ENCODE data around the gene PPP1R3C.
A peak's percentile ranks its signal among the peaks of the same experiment; 100 is the strongest.

Gene PPP1R3C

DNA sequence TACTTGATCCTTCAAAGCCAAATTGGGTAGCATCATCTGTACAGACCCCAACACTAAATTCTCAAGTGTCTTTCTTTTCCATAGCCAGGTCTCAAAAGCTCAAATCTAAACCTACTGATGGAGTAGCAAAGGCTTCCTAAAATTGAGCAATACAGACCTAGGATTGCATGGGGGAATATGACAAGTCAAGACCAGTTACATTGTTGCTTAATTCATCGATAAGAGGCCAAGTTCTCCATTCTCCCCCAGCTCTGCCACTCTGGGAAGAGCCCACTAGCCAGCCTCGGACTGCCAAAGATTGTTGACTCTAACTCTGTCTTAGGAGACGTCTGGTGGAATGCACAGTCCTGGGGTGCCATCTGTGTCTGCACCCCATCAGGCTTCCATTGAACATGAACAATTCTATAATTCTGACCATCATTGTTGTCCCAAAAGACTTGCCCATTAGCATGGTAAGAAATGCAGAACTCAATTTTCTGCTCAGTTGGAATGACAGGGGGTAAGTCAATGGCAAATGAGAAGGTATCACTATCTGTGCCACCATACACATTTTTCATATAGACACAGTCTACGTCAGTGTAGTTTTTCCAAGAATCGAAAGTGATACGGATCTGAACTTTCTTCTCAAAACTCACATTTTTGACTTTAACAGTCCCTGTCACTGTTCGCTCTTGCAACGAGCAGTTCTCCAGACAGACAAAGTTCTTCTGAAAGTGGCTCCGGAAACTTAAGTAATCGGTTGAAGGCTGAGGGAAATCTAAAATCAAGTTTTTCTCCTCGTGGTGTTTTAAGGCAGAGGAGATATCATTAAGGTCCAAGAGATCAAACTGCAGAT, 2.9 kb downstream of the PPP1R3C start:
- no peak for DNase-seq

DNA sequence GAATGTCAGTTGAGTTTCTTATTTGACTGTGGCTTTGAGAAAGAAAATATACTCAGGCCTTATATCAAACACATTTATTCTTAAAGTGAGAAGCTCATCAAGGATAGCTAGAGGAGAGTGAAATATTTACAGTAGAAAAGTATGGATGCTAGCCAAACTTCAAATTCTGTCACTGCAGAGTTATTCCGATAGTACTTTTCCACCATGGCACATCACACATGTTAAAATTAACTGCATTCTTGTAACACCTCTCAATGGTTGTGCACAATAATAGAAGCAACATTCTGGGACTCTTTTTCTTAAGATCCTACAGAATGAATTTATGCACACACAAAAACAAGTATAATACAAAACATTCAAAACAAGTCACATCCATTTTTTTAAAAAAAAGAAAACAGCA, 4.5 kb downstream of the PPP1R3C start:
- no peak for DNase-seq

DNA sequence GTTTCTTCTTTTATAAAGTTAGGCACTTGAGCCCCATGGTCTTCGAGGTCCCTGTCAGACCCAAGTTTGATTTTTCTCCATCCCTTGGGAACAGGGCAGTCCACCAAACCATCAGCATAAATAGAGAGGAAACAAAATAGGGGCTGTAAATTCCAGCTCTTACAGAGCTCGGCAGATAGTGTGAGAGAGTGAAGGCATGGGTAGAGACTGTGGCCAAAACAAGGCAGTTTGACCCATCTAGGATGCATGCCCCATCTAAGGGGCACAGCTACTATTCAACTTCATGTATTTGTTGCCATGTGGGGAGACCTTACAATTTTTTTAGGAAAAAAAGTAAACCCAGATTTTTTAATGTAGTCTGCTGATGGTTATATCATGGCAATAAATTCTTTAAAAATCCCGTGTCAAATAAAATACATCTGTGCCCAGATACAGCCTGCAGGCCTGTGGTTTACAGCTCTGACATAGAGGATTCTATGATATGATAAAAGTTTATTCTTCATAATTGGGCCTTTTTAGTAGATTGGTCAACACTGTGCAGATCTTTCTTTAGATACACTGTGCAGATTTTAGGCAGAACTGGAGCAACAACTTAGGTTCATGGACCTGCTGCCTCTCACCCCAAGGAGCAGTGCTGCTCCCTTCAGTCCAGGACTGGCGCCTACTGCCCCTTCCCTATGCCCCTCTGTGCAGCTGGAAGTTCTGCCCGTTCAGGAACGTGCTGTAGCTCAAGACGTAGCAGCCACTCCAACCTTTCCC, 5.3 kb downstream of the PPP1R3C start:
- no peak for DNase-seq

DNA sequence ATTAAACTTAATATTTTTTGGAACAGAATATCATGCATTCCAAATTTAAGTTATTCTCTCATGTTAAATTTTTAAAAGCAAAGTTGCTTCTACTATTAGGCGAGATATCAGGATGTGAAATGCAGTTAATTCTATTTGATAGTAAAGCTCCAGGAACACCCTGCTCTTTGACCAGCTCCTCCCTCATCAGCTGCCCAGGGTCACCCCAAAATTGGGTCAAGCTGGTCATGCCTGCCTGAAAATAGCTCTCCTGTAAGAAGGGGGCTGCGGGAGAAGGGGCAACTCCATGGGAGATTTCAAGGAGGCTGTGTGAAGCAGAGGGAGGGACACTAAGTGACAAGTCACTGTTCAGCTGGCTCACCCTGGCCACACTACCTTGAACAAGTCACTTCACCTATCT, 5.9 kb downstream of the PPP1R3C start:
- no peak for DNase-seq

DNA sequence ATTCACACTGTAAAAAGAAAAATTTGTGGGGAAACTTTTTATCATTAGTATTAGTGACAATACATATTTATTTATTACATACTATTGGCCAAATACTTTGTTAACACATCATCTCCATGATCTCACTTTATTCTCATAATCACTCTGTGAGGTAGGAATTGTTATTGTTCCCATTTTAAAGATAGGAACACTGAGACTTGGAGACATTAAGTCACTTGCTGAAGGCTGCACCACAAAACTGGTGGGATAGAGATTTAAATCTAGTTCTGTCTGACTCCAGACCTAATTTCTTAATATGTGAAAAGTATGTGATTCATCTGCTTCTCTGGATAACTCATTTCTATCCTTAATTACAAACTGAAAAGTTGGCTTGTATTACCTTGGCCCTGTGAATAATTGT, 8.2 kb downstream of the PPP1R3C start:
- no peak for DNase-seq

DNA sequence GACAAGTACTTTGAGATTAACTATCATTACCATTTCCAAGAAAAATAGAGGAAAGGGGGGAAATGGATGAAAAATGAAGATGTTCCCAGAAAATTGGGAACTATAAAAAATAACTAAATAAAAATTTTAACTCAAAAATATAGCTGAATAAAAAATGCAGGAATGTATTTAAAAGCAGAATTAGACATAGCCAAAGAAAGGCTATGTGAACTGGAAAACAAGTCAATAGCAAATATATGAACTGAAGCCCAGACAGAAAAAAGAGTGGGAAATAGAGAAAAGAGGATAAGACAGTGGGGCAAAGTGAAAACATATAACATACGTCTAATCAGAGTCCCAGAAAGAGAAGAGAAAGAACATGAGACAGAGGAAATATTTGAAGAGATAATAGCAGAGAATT, 10.3 kb downstream of the PPP1R3C start:
- DNase-seq: no peak

DNA sequence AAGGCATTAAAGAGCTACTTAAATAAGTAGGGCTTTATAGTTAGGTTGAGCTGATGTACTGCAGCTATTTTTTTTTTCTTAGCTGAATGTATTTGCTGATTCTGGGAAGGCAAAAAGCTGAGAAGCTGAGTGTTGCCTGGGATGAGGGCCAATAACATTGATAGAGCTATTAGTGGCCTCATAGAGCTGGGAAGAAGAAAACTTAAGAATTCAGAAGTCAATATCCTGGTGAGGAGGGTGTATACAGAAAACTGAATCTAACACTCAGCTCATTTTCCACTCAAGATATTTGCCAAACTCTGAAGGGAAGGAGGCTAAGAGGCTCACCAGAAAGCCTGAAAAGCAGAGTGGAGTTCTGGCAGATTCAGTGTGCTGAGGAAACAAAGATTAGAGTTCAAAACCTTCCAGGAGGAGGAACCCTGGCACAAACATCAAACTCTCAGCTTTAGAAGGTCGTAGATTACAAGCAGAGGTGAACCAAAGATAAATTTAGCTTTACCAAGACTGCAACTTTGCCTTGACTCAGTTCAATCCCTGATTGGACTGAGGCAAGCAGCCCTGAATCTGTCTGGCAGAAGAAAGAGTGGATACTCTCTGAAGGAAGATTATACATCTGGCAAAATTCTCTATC, 11.3 kb downstream of the PPP1R3C start:
- DNase-seq: no peak

DNA sequence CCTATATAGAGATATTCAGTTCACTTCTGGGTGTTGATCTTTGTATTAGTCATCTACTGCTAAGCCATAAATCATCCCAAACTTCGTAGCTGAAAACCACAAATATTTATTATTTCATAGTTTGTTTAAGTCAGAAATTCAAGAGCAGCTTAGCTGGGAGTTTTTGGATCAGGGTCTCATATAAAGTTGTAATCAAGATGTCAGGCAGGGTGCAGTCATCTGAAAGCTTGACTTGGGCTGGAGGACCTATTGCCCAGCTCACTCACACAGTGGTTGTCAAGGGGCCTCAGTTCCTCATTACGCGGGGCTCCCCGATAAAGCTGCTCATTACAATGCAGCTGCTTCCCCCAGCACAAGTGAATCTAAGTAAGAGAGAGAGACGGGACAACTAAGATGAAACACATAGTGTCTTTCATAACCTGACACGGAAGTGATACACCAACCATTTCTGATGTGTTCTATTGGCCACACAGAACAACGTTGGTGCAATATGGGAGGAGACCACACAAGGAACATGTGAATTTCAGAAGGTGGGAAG, 15.7 kb downstream of the PPP1R3C start:
- DNase-seq: no peak

DNA sequence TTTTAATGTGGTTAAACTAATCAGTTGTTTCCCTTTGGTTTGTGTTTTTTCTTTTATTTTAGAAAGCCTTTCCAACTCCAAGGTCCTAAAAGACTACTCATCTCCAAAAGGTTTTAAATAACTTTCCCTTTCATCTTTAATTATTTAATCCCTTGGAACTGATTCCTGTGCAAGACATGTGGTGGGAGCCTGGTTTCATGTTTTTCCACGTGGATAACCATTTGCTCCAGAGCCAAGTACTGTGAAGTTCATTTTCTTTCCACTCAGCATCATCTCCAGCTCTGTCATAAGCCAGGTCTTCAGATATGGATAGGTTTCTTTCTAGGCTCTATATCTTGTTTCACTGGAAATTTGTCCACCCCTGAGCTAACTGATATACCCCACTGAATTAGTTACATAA, 16.7 kb downstream of the PPP1R3C start:
- no peak for DNase-seq

DNA sequence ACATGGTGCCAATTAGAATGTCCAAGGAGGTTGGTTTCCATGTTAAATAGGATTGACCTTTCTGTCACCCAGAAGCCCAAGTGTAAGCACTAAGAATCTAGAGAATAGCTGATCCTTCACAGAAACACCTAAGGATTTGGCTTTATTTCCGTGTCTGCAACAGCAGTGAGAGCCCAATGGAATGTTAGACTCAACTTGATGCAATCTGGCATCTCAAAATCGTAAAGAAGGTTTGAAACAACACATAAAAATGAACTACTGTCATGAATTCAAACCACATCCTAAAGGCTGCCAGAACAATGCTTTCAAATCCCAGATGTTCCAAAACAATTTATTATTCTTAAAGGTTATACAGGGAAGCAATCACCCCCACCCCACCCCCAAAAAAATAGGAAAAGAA, 18.6 kb downstream of the PPP1R3C start:
- no peak for DNase-seq

DNA sequence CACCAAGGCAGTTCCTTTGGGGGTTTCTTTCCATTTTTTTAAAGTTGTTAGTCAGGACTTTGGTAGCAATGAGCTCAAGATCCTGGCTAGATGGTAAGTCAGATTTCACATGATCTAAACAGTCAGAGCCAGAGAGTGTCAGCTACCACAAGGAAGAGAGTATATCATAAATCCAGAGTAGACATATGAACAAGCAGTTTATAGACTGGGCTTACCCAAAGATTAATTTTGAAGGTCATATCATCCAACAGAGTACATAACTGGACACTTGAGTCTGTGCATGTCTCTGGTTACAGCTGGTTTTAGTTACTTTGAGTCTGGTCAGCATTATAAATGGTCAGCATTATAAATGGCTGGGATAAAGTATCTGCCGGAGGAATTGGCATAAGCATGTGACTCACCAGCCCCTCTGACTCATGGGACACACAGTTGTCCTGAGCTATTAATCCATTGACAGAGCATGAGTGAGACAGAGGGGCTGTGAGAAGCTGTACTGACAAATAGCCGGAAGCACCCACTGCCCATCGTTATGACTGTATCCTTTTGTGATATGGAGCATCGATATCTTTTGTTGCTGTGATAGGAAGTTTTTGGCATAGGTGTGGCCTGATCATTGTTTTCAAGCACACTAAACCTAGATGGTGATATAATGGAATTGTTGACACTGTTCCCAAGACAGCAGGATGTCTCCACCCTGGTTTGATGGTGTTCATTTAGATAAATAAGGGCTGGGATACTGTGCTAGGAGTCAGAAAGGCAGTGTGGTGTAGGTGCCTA, 19.3 kb downstream of the PPP1R3C start:
- DNase-seq: no peak

DNA sequence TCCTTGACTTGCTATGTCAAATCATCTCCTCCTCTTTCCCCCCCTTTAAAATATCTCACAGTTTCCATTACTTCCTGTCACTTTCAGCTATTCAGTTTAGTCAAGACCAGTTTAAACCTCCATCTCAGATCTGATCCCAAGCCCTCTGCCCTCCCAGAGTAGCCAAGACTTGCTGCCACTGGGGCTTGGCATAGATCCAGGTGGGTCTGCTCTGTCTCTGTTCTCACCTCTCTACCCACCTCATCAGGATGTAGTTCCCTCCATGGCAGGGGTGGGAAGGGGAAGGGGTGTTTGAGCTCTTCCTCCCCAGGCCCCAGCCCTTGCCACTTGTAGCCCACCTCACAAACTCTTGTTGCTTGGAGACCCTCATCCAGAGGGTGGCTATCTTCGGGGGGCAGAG, 22.0 kb downstream of the PPP1R3C start:
- DNase-seq: no peak

DNA sequence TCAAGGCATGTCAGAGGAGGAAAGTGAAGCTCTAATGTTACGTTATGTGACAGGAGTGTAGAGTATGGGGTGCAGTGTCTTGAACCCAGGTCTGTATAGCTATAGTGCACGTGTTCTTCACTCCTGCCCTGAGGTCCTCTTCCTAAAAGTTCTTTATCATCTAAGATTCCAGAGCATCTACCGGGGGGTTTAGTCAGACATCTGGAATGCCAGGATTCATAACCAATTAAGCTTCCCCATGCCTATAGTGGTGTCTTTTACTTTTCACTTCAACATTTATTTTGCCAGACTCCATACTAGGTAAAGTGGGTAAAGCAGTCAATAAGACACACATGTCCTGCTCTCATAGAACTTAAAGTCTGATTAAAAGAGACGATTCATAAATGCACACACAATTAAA, 22.4 kb downstream of the PPP1R3C start:
- DNase-seq: no peak

DNA sequence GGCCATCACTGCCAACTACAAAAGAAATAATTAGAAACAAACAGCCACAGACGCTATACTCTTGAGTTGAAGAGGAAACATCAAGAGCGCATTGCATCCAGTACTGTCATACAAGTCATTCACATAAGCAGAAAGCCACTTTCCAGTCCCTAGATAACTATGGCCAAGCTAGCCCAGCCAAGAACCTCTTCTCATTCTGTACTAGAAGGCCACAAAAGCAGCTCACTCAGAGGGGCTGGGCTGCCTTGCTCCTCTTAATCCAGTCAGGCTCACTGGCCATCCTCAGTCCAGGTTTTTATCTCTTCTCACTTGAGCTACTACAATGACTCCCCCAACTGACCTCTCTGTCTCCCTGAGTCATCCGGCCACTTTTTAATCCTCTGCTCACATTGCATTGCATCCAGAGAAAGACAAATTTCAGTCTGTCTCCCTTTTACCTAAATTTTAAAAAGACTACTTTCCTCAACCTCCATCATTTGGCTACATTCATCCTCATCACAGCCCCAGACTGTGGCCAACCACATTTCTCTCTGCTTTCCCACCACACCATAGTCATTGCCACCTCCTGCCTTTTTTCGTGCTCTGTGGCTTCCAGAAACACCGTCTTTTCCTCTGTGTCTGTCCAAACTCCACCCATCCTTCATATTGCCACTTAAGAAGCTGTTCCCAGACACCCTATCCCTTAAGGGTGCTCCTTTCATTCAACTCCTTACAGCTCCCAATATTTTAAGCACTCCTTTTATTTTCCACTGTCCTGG, 25.0 kb downstream of the PPP1R3C start:
- peak in 1 of 14 donors; percentile 9 for DNase-seq

DNA sequence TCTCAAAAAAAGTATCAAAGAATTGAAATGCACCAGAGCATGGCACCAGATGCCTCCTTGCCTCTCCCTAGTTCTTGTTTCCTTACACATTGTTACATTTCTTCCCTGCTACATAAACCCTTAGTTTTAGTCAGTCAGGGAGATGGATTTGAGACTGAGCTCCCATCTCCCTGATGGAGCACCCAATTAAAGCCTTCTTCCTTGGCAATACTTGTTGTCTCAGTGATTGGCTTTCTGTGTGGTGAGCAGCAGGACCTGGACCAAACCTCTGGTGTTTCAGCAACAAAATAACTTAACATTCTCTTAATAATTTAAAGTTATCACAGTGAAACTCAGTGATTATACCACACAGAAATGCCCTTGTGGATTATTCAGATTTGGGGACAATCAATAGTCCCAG, 26.9 kb downstream of the PPP1R3C start:
- DNase-seq: no peak

DNA sequence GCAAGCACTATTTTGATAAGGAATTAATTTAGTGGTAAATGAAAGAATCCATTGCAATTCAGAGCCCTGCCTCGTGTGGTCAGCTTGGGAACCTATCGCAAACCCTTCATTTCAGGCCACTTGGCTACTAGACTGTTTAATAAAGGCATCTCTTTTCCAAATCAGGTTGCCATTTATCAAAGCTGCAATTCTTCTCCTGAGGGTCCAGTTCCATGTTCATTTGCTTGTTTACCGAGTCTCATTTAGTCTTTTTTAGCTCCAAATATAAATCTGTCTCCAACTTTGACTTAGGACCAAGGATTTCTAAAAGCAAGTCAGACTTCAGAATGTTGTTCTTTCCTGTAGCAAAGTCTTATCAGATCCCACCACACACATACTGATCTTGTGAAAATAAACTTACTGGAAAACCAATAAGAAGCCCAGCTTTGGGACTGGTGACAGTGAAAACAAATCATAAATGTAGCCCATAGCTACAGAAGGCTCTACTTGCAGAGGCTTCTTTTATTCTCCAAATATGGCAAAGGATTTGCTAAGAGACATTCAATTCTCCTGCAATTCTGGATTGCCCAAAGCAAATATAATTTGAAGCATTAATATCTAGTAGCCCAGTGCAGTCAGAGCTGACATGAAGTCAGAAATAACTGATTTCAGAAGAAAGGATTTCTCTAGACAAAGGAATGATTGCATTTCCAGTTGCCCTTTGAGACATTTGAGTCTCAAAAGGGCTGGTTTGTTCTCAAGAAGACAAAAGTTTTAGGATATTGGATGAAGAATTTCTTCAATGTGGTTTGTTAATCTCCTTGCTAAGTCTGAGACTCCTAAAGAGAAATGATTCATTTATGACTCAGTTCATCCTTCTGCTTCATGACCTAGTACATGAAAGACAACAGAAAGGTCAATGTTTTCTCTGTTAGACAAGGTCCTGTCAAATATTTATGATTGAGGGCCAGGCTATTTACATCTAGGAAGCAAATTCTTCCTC, 28.0 kb downstream of the PPP1R3C start:
- DNase-seq: no peak

DNA sequence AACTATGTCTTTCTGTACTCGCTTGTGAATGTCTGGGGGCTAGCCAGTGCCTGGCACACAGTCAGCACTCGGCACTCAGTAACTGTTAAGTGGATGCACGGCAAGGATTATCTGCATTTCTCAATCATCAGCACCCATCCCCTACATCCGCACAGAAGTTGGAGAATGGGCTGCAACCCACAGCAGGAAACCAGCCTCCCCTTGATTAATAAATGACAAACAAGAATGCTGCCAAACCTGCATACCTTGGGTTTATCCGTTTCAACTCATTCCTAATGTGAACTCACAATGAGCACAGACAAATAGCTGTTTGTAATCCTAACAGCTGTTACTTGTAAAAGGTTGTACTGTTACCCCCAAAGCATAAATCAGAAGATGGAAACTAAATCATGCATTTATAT, 28.9 kb downstream of the PPP1R3C start:
- no peak for DNase-seq

DNA sequence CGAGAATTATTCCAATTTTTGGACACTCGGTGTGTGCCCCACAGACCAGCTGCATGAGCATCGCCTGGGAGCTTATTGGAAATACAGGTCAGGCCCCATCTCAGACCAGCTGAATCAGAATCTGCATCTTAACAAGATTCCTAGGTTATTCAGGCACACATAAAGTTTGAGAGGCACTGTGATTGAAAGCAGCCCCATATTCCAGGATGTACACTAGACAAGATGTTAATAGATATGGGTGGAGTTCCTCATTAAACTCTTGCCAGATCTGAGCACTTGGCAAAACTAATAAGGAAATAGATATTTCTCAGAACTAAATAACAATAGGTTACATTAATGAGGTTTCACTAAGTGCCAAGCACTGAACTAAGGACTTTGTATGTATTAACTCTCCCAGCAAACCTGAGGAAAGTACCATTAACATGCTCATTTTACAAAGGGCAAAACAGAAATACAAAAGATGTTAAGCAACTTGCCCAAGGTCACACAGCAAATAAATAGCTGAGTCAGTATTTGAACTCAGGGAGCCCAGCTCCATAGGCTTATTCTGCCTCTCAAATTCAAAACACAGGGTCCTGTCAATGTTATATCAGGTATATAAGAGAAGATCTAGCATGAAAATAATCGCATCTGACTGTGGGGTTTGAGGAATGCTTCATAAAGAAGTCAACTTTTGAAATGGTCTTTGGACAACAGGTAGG, 29.9 kb downstream of the PPP1R3C start:
- no peak for DNase-seq

DNA sequence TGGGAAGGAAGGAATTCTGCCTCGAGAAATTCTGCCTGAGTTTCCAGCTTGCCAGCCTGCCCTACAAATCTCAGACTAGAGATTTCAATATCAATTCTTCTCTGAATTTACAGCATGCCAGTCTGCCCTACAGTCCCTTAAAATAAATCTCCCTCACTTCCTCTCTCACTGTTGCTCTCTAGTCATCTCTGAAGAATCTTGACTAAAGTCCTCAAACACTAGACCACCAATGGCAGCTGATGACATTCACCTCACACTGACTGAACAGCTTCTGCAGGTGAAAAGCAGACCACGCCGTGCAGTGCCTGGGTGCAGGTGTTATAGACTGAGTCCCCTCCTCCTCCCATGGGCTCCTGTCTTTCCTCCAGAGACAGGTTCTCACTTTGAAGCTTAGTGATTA, 30.4 kb downstream of the PPP1R3C start:
- DNase-seq: no peak

DNA sequence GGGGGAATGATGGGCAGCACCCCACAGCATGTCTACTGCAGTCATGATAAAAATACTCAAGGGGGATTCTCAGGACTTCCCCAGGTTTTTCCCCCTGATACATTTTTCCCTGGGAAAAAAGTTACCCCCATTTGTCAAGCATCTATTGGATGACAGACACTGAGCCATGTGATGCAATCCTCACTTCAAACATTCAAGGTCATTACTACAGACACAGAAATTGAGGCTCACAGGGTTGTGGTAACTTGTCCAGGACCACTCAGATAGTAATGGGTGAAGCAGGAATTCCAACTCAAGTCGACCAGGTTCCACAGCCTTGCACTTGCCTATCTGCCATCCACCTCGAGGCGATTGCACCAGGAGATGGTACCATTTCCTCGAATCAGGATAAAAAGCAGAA, 31.7 kb downstream of the PPP1R3C start:
- DNase-seq: no peak
